Progenitor cell of endocrine pancreas (in vitro differentiated cells): ENCODE data around the gene CD19. TPM values are rescaled to one million over a fixed set of nuclear protein-coding genes. Genes with fewer than 3 reads are reported as not detected.
"Not testable (repeated sequence)": the region's sequence is repeated elsewhere in the genome, so short reads cannot be mapped to it uniquely, and the experiment has no call there.

ENCODE experiments used
- DNase-seq: peaks from one replicate; pipeline ENCODE4 v3.0.0; 2021; ENCODE audit warnings: low spot score; ENCODE audit not compliant: unreplicated experiment
- H3K27ac Mint-ChIP-seq: 2 replicates; pipeline ENCODE4 v1.8.0; 2021; ENCODE audit warnings: mild to moderate bottlenecking, moderate library complexity, mixed read lengths
- H3K27me3 Mint-ChIP-seq: 2 replicates; pipeline ENCODE4 v1.8.0; 2021; ENCODE audit warnings: mixed read lengths
- H3K36me3 Mint-ChIP-seq: 2 replicates; pipeline ENCODE4 v1.8.0; 2022; ENCODE audit warnings: mixed read lengths; ENCODE audit not compliant: insufficient read depth
- H3K4me1 Mint-ChIP-seq: 2 replicates; pipeline ENCODE4 v1.8.0; 2021; ENCODE audit warnings: low read depth, mixed read lengths
- H3K4me3 Mint-ChIP-seq: 2 replicates; pipeline ENCODE4 v1.8.0; 2021; ENCODE audit warnings: low read depth, mild to moderate bottlenecking, moderate library complexity, mixed read lengths
- H3K9me3 Mint-ChIP-seq: 2 replicates; pipeline ENCODE4 v1.8.0; 2021; ENCODE audit warnings: low read depth, mixed read lengths
- CTCF ChIP-seq: fragments of 200-600 bp; sonication (generic); IDR thresholded peaks from one replicate; pipeline ENCODE4 v1.5.0; 2021; ENCODE audit warnings: antibody characterized with exemption, mild to moderate bottlenecking; ENCODE audit not compliant: unreplicated experiment
- total RNA-seq: library from RNA; stranded (reverse); gene quantifications from 2 replicates; pipeline ENCODE4 v1.2.1, GENCODE V29; 2021

The CD19 gene
- total RNA-seq, 1 donor from 2014 or later, result not detected

GRCh38 chr16:28977703-28978662 is 46.2 kb downstream of the CD19 start:
- no peak overlapping the region for H3K27ac Mint-ChIP-seq
- peak; percentile 38 for DNase-seq
- H3K36me3 Mint-ChIP-seq, result peaks cover 9% of the 10 kb centered on the region
- no peaks in the 10 kb centered on the region for H3K27me3 Mint-ChIP-seq
- H3K4me1 Mint-ChIP-seq, result peaks cover 9% of the 10 kb centered on the region
- TF ChIP-seq CTCF, result peak; percentile 71
- peak overlapping the region; percentile 33 for H3K4me3 Mint-ChIP-seq
- no peaks in the 10 kb centered on the region for H3K9me3 Mint-ChIP-seq

GRCh38 chr16:28980330-28980729 is 48.6 kb downstream of the CD19 start:
- not testable (repeated sequence) for DNase-seq, H3K27ac Mint-ChIP-seq, H3K27me3 Mint-ChIP-seq, H3K4me1 Mint-ChIP-seq, H3K9me3 Mint-ChIP-seq, H3K4me3 Mint-ChIP-seq
- H3K36me3 Mint-ChIP-seq, result peaks cover 14% of the 10 kb centered on the region
- TF ChIP-seq CTCF, result peak; percentile 36

- DNase-seq, result no peak
- Mint-ChIP-seq H3K27me3 (no peaks in the 10 kb centered on the region), H3K9me3 (no peaks in the 10 kb centered on the region), H3K4me1 (no peaks in the 10 kb centered on the region), H3K27ac (no peak overlapping the region), H3K4me3 (no peak overlapping the region), H3K36me3 (peaks cover 14% of the 10 kb centered on the region)
- TF ChIP-seq CTCF, result no peak
Observed at GRCh38 chr16:28980929-28981328, 49.2 kb downstream of the CD19 start.

- Mint-ChIP-seq H3K27me3 (no peaks in the 10 kb centered on the region), H3K9me3 (no peaks in the 10 kb centered on the region), H3K4me3 (no peak overlapping the region), H3K36me3 (peaks cover 14% of the 10 kb centered on the region), H3K27ac (no peak overlapping the region), H3K4me1 (no peaks in the 10 kb centered on the region)
- TF ChIP-seq CTCF, result peak; percentile 52
- no peak for DNase-seq
Observed at GRCh38 chr16:28981517-28981916, 49.7 kb downstream of the CD19 start.

GRCh38 chr16:28982418-28982817 is 50.6 kb downstream of the CD19 start:
- no peak overlapping the region for H3K27ac Mint-ChIP-seq
- peaks cover 19% of the 10 kb centered on the region for H3K36me3 Mint-ChIP-seq

More at GRCh38 chr16:28982418-28982817, 50.6 kb downstream of the CD19 start:
- H3K9me3 Mint-ChIP-seq, result no peaks in the 10 kb centered on the region
- H3K4me3 Mint-ChIP-seq, result no peak overlapping the region
- no peak for TF ChIP-seq CTCF
- H3K27me3 Mint-ChIP-seq, result no peaks in the 10 kb centered on the region
- no peaks in the 10 kb centered on the region for H3K4me1 Mint-ChIP-seq
- no peak for DNase-seq
